T-helper 2 cell treated with Interferon-gamma antibody and Interleukin-4, amounts not matched to agents 5 μg/mL and 100 μg/mL, for 36 hours (primary cell): Measurements from ENCODE around the gene PNPO.
"Not testable (repeated sequence)": the region's sequence is repeated elsewhere in the genome, so short reads cannot be mapped to it uniquely, and the experiment has no call there.

Source experiments
- DNase-seq: peaks from one replicate; pipeline ENCODE4 v3.0.0; 2021; ENCODE audit warnings: low spot score
- H3K27ac Mint-ChIP-seq: one replicate; pipeline ENCODE4 v1.8.0; 2021; ENCODE audit warnings: mild to moderate bottlenecking, mixed read lengths
- H3K27me3 Mint-ChIP-seq: one replicate; pipeline ENCODE4 v1.8.0; 2021; ENCODE audit warnings: low read depth, mixed read lengths
- H3K36me3 Mint-ChIP-seq: one replicate; pipeline ENCODE4 v1.8.0; 2021; ENCODE audit warnings: low read depth, mixed read lengths
- H3K4me1 Mint-ChIP-seq: one replicate; pipeline ENCODE4 v1.8.0; 2021; ENCODE audit warnings: low read depth, mixed read lengths
- H3K4me3 Mint-ChIP-seq: one replicate; pipeline ENCODE4 v1.8.0; 2022; ENCODE audit warnings: mild to moderate bottlenecking, moderate library complexity, mixed read lengths
- H3K9me3 Mint-ChIP-seq: one replicate; pipeline ENCODE4 v1.8.0; 2021; ENCODE audit warnings: mixed read lengths

PNPO gene

GRCh38 chr17:47929218-47930000 lies 12.0 kb upstream of the PNPO start:
- Mint-ChIP-seq H3K36me3 (peaks cover 24% of the 10 kb centered on the region), H3K4me3 (no peak overlapping the region), H3K27ac (no peak overlapping the region), H3K4me1 (peaks cover 2% of the 10 kb centered on the region), H3K9me3 (no peaks in the 10 kb centered on the region), H3K27me3 (no peaks in the 10 kb centered on the region)
- no peak for DNase-seq

- Mint-ChIP-seq H3K4me3 (no peak overlapping the region), H3K4me1 (peaks cover 3% of the 10 kb centered on the region), H3K36me3 (peaks cover 11% of the 10 kb centered on the region), H3K27me3 (no peaks in the 10 kb centered on the region), H3K9me3 (no peaks in the 10 kb centered on the region), H3K27ac (no peak overlapping the region)
- no peak for DNase-seq
Observed at GRCh38 chr17:47931848-47932247, 9.5 kb upstream of the PNPO start.

- H3K9me3 Mint-ChIP-seq, result no peaks in the 10 kb centered on the region
- H3K36me3 Mint-ChIP-seq, result peaks cover 2% of the 10 kb centered on the region
- no peak for DNase-seq
- H3K27me3 Mint-ChIP-seq, result no peaks in the 10 kb centered on the region
- no peak overlapping the region for H3K27ac Mint-ChIP-seq
- peaks cover 3% of the 10 kb centered on the region for H3K4me1 Mint-ChIP-seq
- no peak overlapping the region for H3K4me3 Mint-ChIP-seq
Observed at GRCh38 chr17:47934856-47935255, 6.5 kb upstream of the PNPO start.

GRCh38 chr17:47935468-47935867 lies 5.9 kb upstream of the PNPO start:
- H3K27ac Mint-ChIP-seq, H3K27me3 Mint-ChIP-seq, H3K4me1 Mint-ChIP-seq, DNase-seq, H3K4me3 Mint-ChIP-seq, H3K36me3 Mint-ChIP-seq, H3K9me3 Mint-ChIP-seq: not testable (repeated sequence)

GRCh38 chr17:47935961-47936360 lies 5.4 kb upstream of the PNPO start:
- Mint-ChIP-seq H3K27me3 (no peaks in the 10 kb centered on the region), H3K4me3 (no peak overlapping the region), H3K27ac (no peak overlapping the region), H3K36me3 (no peaks in the 10 kb centered on the region), H3K4me1 (peaks cover 8% of the 10 kb centered on the region), H3K9me3 (peaks cover under 1% of the 10 kb centered on the region)
- DNase-seq, result no peak

GRCh38 chr17:47937941-47938340 lies 3.4 kb upstream of the PNPO start:
- H3K9me3 Mint-ChIP-seq, result peaks cover 3% of the 10 kb centered on the region
- no peak for DNase-seq
- peaks cover 17% of the 10 kb centered on the region for H3K4me1 Mint-ChIP-seq

GRCh38 chr17:47942096-47942510 lies 732 bp downstream of the PNPO start:
- peak overlapping the region; percentile 91 for H3K27ac Mint-ChIP-seq
- H3K4me3 Mint-ChIP-seq, result peak overlapping the region; percentile 95
- peaks cover 3% of the 10 kb centered on the region for H3K9me3 Mint-ChIP-seq
- H3K27me3 Mint-ChIP-seq, result no peaks in the 10 kb centered on the region
- no peak for DNase-seq
- H3K36me3 Mint-ChIP-seq, result peaks cover 20% of the 10 kb centered on the region
- peaks cover 36% of the 10 kb centered on the region for H3K4me1 Mint-ChIP-seq

More at GRCh38 chr17:47937941-47938340, 3.4 kb upstream of the PNPO start:
- Mint-ChIP-seq H3K36me3 (peaks cover 2% of the 10 kb centered on the region), H3K27ac (no peak overlapping the region), H3K27me3 (no peaks in the 10 kb centered on the region), H3K4me3 (no peak overlapping the region)

- H3K4me1 Mint-ChIP-seq, result peaks cover 38% of the 10 kb centered on the region
- H3K27me3 Mint-ChIP-seq, result no peaks in the 10 kb centered on the region
- peak overlapping the region; percentile 95 for H3K4me3 Mint-ChIP-seq
- DNase-seq, result no peak
- H3K27ac Mint-ChIP-seq, result peak overlapping the region; percentile 91
- peaks cover 22% of the 10 kb centered on the region for H3K36me3 Mint-ChIP-seq
- peaks cover 3% of the 10 kb centered on the region for H3K9me3 Mint-ChIP-seq
Observed at GRCh38 chr17:47942568-47942967, 1.2 kb downstream of the PNPO start.

- Mint-ChIP-seq H3K4me1 (peaks cover 49% of the 10 kb centered on the region), H3K27me3 (no peaks in the 10 kb centered on the region), H3K27ac (peak overlapping the region; percentile 56), H3K4me3 (peak overlapping the region; percentile 25), H3K9me3 (peaks cover 3% of the 10 kb centered on the region), H3K36me3 (peaks cover 34% of the 10 kb centered on the region)
- DNase-seq, result no peak
Observed at GRCh38 chr17:47945080-47945479, 3.7 kb downstream of the PNPO start.

- Mint-ChIP-seq H3K27me3 (no peaks in the 10 kb centered on the region), H3K4me1 (peaks cover 46% of the 10 kb centered on the region), H3K4me3 (peak overlapping the region; percentile 25)
Observed at GRCh38 chr17:47945529-47946508, 4.4 kb downstream of the PNPO start.

GRCh38 chr17:47946516-47946915 lies 5.1 kb downstream of the PNPO start:
- H3K4me3 Mint-ChIP-seq, result no peak overlapping the region
- peaks cover 32% of the 10 kb centered on the region for H3K36me3 Mint-ChIP-seq

More at GRCh38 chr17:47945529-47946508, 4.4 kb downstream of the PNPO start:
- Mint-ChIP-seq H3K36me3 (peaks cover 34% of the 10 kb centered on the region), H3K27ac (peak overlapping the region; percentile 56), H3K9me3 (peaks cover 3% of the 10 kb centered on the region)
- DNase-seq, result no peak

GRCh38 chr17:47946929-47947397 lies 5.6 kb downstream of the PNPO start:
- no peak overlapping the region for H3K27ac Mint-ChIP-seq
- peak; percentile 68 for DNase-seq
- no peaks in the 10 kb centered on the region for H3K9me3 Mint-ChIP-seq
- no peaks in the 10 kb centered on the region for H3K27me3 Mint-ChIP-seq
- no peak overlapping the region for H3K4me3 Mint-ChIP-seq
- peaks cover 32% of the 10 kb centered on the region for H3K36me3 Mint-ChIP-seq
- H3K4me1 Mint-ChIP-seq, result peaks cover 40% of the 10 kb centered on the region

More at GRCh38 chr17:47946516-47946915, 5.1 kb downstream of the PNPO start:
- Mint-ChIP-seq H3K4me1 (peaks cover 41% of the 10 kb centered on the region), H3K27me3 (no peaks in the 10 kb centered on the region), H3K9me3 (no peaks in the 10 kb centered on the region), H3K27ac (no peak overlapping the region)
- no peak for DNase-seq

- no peak for DNase-seq
- Mint-ChIP-seq H3K4me1 (peaks cover 28% of the 10 kb centered on the region), H3K27ac (peak overlapping the region; percentile 11), H3K4me3 (peak overlapping the region; percentile 73), H3K36me3 (peaks cover 30% of the 10 kb centered on the region), H3K27me3 (no peaks in the 10 kb centered on the region), H3K9me3 (no peaks in the 10 kb centered on the region)
Observed at GRCh38 chr17:47948706-47949196, 7.4 kb downstream of the PNPO start.
